Loucy (cell line): ENCODE measurements around the gene GDPD5.

ENCODE experiments used
- EZH2phosphoT487 ChIP-seq: fragments of 200-600 bp; IDR thresholded peaks from 2 replicates; pipeline ENCODE4 v1.6.1; 2018; ENCODE audit warnings: antibody characterized with exemption, mild to moderate bottlenecking, moderate library complexity, borderline replicate concordance
- TF ChIP-seq, protein P1 (sequence below): fragments of 200-600 bp; sonication (generic); conservative IDR thresholded peaks from 2 replicates; pipeline ENCODE4 v1.5.1; 2014; ENCODE audit warnings: mild to moderate bottlenecking, antibody characterized with exemption, low read length

DNA sequence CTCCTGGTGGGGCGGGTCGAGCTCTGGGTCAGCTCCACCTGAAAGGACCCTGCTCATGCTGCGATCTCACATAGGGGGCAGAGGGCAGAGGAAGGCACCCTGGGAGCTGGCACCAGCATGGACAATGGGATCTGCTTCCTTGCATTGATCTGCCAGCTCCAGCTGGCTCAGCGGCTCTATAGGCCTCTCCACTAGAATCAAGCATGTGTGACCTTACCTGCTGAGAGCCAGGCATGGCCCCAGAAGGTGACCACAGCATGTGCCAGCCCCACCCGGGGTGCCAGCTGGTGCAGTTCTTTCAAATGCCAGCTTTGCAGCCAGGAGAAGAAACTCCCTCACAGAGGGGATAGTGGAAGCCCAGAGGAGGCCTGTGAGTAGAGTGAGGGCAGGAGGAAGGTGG lies 70.8 kb downstream of the GDPD5 start:
- TF ChIP-seq, protein P1, sequence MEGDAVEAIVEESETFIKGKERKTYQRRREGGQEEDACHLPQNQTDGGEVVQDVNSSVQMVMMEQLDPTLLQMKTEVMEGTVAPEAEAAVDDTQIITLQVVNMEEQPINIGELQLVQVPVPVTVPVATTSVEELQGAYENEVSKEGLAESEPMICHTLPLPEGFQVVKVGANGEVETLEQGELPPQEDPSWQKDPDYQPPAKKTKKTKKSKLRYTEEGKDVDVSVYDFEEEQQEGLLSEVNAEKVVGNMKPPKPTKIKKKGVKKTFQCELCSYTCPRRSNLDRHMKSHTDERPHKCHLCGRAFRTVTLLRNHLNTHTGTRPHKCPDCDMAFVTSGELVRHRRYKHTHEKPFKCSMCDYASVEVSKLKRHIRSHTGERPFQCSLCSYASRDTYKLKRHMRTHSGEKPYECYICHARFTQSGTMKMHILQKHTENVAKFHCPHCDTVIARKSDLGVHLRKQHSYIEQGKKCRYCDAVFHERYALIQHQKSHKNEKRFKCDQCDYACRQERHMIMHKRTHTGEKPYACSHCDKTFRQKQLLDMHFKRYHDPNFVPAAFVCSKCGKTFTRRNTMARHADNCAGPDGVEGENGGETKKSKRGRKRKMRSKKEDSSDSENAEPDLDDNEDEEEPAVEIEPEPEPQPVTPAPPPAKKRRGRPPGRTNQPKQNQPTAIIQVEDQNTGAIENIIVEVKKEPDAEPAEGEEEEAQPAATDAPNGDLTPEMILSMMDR, result no peak
- TF ChIP-seq EZH2phosphoT487, result no peak
